ENCODE measurements around the gene HSD17B14. TPM values are rescaled to one million over a fixed set of nuclear protein-coding genes. Genes with fewer than 3 reads are reported as not detected.

Gene HSD17B14
- total and polyA plus RNA-seq, 2 of the 13 experiments (the other 11 are each of a cell fraction or from before 2014, with no cell fraction given), result 0.58 to 1.2 TPM

- no peak for TF ChIP-seq MXD4 (CRISPR knock-in tag; IDR thresholded peaks at IDR 0.05)
- TF ChIP-seq CHCHD3 (CRISPR knock-in tag; IDR thresholded peaks at IDR 0.05), result no peak
- TF ChIP-seq ZNF354B (CRISPR knock-in tag; IDR thresholded peaks at IDR 0.05), result no peak
- TF ChIP-seq HNF4G (IDR thresholded peaks at IDR 0.05; ENCODE audit: borderline replicate concordance, low read depth, low read length), result no peak
- TF ChIP-seq HNF4G (CRISPR knock-in tag; IDR thresholded peaks at IDR 0.05; ENCODE audit: borderline replicate concordance, low read depth), result no peak
- TF ChIP-seq ZNF263 (CRISPR knock-in tag; IDR thresholded peaks at IDR 0.05), result no peak
- peak; percentile 80 for TF ChIP-seq BHLHE40 (IDR thresholded peaks at IDR 0.05; ENCODE audit: low read length)
- TF ChIP-seq KDM4B (CRISPR knock-in tag; IDR thresholded peaks at IDR 0.05), result no peak
- no peak for TF ChIP-seq ZNF75D (CRISPR knock-in tag; IDR thresholded peaks at IDR 0.05; ENCODE audit: borderline replicate concordance)
- no peak for TF ChIP-seq SCMH1 (CRISPR knock-in tag; IDR thresholded peaks at IDR 0.05; ENCODE audit: borderline replicate concordance)
- TF ChIP-seq E2F5 (CRISPR knock-in tag; conservative IDR thresholded peaks at IDR 0.05), result no peak
- no peak for TF ChIP-seq RXRA (CRISPR knock-in tag; IDR thresholded peaks at IDR 0.05)
- TF ChIP-seq ETV5 (CRISPR knock-in tag; IDR thresholded peaks at IDR 0.05; ENCODE audit: borderline replicate concordance), result peak; percentile 22; the same call in 1 of the 2 replicates
- peak; percentile 57; the same call in 1 of the 2 replicates for TF ChIP-seq THAP11 (CRISPR knock-in tag; IDR thresholded peaks at IDR 0.05)
- TF ChIP-seq ZC3H13 (CRISPR knock-in tag; IDR thresholded peaks at IDR 0.05), result no peak
- peak; percentile 72 for TF ChIP-seq TCF7 (IDR thresholded peaks at IDR 0.05; ENCODE audit: low read depth)
- no peak for TF ChIP-seq FOXP1 (IDR thresholded peaks at IDR 0.05)
- peak; percentile 42; the same call in 1 of the 2 replicates for TF ChIP-seq FOXP1 (CRISPR knock-in tag; IDR thresholded peaks at IDR 0.05)
- TF ChIP-seq, protein P1, sequence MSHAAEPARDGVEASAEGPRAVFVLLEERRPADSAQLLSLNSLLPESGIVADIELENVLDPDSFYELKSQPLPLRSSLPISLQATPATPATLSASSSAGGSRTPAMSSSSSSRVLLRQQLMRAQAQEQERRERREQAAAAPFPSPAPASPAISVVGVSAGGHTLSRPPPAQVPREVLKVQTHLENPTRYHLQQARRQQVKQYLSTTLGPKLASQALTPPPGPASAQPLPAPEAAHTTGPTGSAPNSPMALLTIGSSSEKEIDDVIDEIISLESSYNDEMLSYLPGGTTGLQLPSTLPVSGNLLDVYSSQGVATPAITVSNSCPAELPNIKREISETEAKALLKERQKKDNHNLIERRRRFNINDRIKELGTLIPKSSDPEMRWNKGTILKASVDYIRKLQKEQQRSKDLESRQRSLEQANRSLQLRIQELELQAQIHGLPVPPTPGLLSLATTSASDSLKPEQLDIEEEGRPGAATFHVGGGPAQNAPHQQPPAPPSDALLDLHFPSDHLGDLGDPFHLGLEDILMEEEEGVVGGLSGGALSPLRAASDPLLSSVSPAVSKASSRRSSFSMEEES (CRISPR knock-in tag; IDR thresholded peaks at IDR 0.05), result peak; percentile 85
- peak; percentile 43; the same call in 1 of the 2 replicates for TF ChIP-seq ZFX (CRISPR knock-in tag; IDR thresholded peaks at IDR 0.05; ENCODE audit: low read depth)
- TF ChIP-seq CAMTA2 (CRISPR knock-in tag; IDR thresholded peaks at IDR 0.05; ENCODE audit: borderline replicate concordance), result no peak
- TF ChIP-seq ZNF768 (CRISPR knock-in tag; IDR thresholded peaks at IDR 0.05), result no peak
- peak; percentile 30 to 35; a peak in 2 of 4 replicates for TF ChIP-seq MAFK (conservative IDR thresholded peaks at IDR 0.05 in 1 of 2, IDR thresholded peaks at IDR 0.05 in 1 of 2; ENCODE audit: low read length in 2 of 2)
- TF ChIP-seq SRSF9 (IDR thresholded peaks at IDR 0.05; ENCODE audit: borderline replicate concordance, insufficient read depth, low read depth, low read length, poor library complexity, severe bottlenecking), result no peak
- TF ChIP-seq TAF1 (CRISPR knock-in tag; IDR thresholded peaks at IDR 0.05), result peak; percentile 19; the same call in 1 of the 2 replicates
- TF ChIP-seq ZNF264 (CRISPR knock-in tag; IDR thresholded peaks at IDR 0.05), result peak; percentile 88
- TF ChIP-seq SAP130 (CRISPR knock-in tag; IDR thresholded peaks at IDR 0.05; ENCODE audit: low read depth), result peak; percentile 72
- peak; percentile 84 for TF ChIP-seq ARID3A (IDR thresholded peaks at IDR 0.05; ENCODE audit: low read depth, low read length)
- TF ChIP-seq ZNF530 (CRISPR knock-in tag; IDR thresholded peaks at IDR 0.05; ENCODE audit: low read depth), result no peak
- TF ChIP-seq MAFG (CRISPR knock-in tag; IDR thresholded peaks at IDR 0.05), result no peak
Measured at GRCh38 chr19:48780631-48781391, 55.5 kb downstream of the HSD17B14 start (continued).

Data from HepG2 (cell line).